OCI-LY7 (cell line): ENCODE data around the gene NPM3. TPM values are rescaled to one million over a fixed set of nuclear protein-coding genes. Genes with fewer than 3 reads are reported as not detected.

ENCODE experiments used
- BruUV-seq: library from RNA; stranded (reverse); fragments of 400-500 nt; replicated peaks from 2 replicates; lab custom pipeline; 2021; lab: Mats Ljungman, UMichigan
- CTCF ChIA-PET: fragments of 300-600 bp; sonication (Branson Sonifier 250); formaldehyde crosslinking; loops from one replicate; lab custom pipeline; 2022; ENCODE audit warnings: antibody characterized with exemption; ENCODE audit not compliant: unreplicated experiment; lab: Charles Lee
- POLR2A ChIA-PET: fragments of 300-600 bp; sonication (Branson Sonifier 250); formaldehyde crosslinking; loops from one replicate; lab custom pipeline; 2022; ENCODE audit warnings: antibody characterized with exemption; lab: Charles Lee
- DNase-seq: peaks from one replicate; pipeline ENCODE4 v3.0.0-alpha.2; 2015; ENCODE audit warnings: low spot score
- H2AFZ ChIP-seq: fragments of 200-600 bp; sonication (generic), shearing (Covaris generic); 2 replicates; pipeline ENCODE4 v1.6.1; 2014; ENCODE audit warnings: mild to moderate bottlenecking, antibody characterized with exemption, low read length, moderate library complexity
- H3K27ac ChIP-seq: fragments of 200-600 bp; sonication (generic); 2 replicates; pipeline ENCODE4 v1.5.1; 2014; ENCODE audit warnings: mixed run types, low read depth, mild to moderate bottlenecking, moderate library complexity, low read length, inconsistent platforms; ENCODE audit not compliant: poor library complexity, severe bottlenecking
- H3K36me3 ChIP-seq: fragments of 200-600 bp; sonication (generic); 2 replicates; pipeline ENCODE4 v1.6.1; 2014; ENCODE audit warnings: mild to moderate bottlenecking, antibody characterized with exemption, low read length, moderate library complexity, mixed read lengths; ENCODE audit not compliant: insufficient read depth
- H3K4me1 ChIP-seq: fragments of 200-600 bp; sonication (generic); 2 replicates; pipeline ENCODE4 v1.5.1; 2014; ENCODE audit warnings: mild to moderate bottlenecking, low read length; ENCODE audit not compliant: insufficient read depth, poor library complexity, severe bottlenecking
- H3K4me2 ChIP-seq: fragments of 200-600 bp; sonication (generic); 2 replicates; pipeline ENCODE4 v1.6.1; 2014; ENCODE audit warnings: mild to moderate bottlenecking, low read length
- H3K4me3 ChIP-seq: fragments of 200-600 bp; sonication (generic); 2 replicates; pipeline ENCODE4 v1.5.1; 2014; ENCODE audit warnings: mild to moderate bottlenecking, low read depth, low read length; ENCODE audit not compliant: poor library complexity, severe bottlenecking
- H3K79me2 ChIP-seq: fragments of 200-600 bp; sonication (generic); 2 replicates; pipeline ENCODE4 v1.6.1; 2016; ENCODE audit warnings: low read depth, mild to moderate bottlenecking, low read length, moderate library complexity, mixed read lengths; ENCODE audit not compliant: insufficient read depth
- H3K9me2 ChIP-seq: fragments of 200-600 bp; sonication (generic); 2 replicates; pipeline ENCODE4 v1.6.1; 2016; ENCODE audit warnings: mild to moderate bottlenecking, low read length, mixed read lengths; ENCODE audit not compliant: insufficient read depth
- H3K9me3 ChIP-seq: fragments of 200-600 bp; sonication (generic); 2 replicates; pipeline ENCODE4 v1.6.1; 2014; ENCODE audit warnings: mild to moderate bottlenecking, mixed run types, low read length, mixed read lengths
- H4K20me1 ChIP-seq: fragments of 200-600 bp; sonication (generic); 2 replicates; pipeline ENCODE4 v1.6.1; 2014; ENCODE audit warnings: mild to moderate bottlenecking, antibody characterized with exemption, low read length, moderate library complexity, mixed read lengths; ENCODE audit not compliant: insufficient read depth
- CTCF ChIP-seq: fragments of 200-600 bp; sonication (generic); conservative IDR thresholded peaks from 2 replicates; pipeline ENCODE4 v1.5.1; 2014; ENCODE audit warnings: mild to moderate bottlenecking, antibody characterized with exemption, low read length, moderate library complexity, mixed read lengths
- EZH2phosphoT487 ChIP-seq: fragments of 200-600 bp; sonication (generic); IDR thresholded peaks from 2 replicates; pipeline ENCODE4 v1.6.1; 2018; ENCODE audit warnings: low read depth, borderline replicate concordance, mild to moderate bottlenecking, mixed run types, antibody characterized with exemption, low read length, moderate library complexity, mixed read lengths
- intact Hi-C: fragments of 100-400 bp; cut with micrococcal nuclease; formaldehyde crosslinking; loops from one replicate; pipeline ENCODE4 v1.10.0; 2022; ENCODE audit not compliant: unreplicated experiment
- total RNA-seq, 2 experiments: library from RNA; depleted of rRNA in 1 of 2; stranded (reverse); fragments of >200 nt in 1 of 2; shearing (Covaris generic) in 1 of 2; gene quantifications; 2 replicates each; pipeline ENCODE4 v1.2.3, GENCODE V29; 2014 to 2022

Gene NPM3
- total RNA-seq, 2 experiments from 2014 or later, result 111 to 115 TPM

- TSS peak; percentile 86 for BruUV-seq
- H3K9me3 ChIP-seq, result no peaks in the 10 kb centered on the region
- H3K79me2 ChIP-seq, result peaks cover 53% of the 10 kb centered on the region
- ChIA-PET CTCF (interaction anchor here (0.5 to 1.5 kb wide), 5 partner anchors 10 to 179 kb away, joined by 3 to 7 read pairs (median 3); no protein-coding TSS in a partner anchor), POLR2A (interaction anchor here (0.5 to 2.1 kb wide), 14 partner anchors 8 to 1633 kb away, joined by 3 to 10 read pairs (median 4); partner anchors contain the start of gene ERLIN1)
- no peak for DNase-seq
- peaks cover 27% of the 10 kb centered on the region for H4K20me1 ChIP-seq
- no peaks in the 10 kb centered on the region for H3K9me2 ChIP-seq
- peaks cover 11% of the 10 kb centered on the region; the same call in 1 of the 2 replicates for H3K36me3 ChIP-seq
- H3K4me1 ChIP-seq, result peaks cover 22% of the 10 kb centered on the region
- H2AFZ ChIP-seq, result peak overlapping the region; percentile 86
- TF ChIP-seq EZH2phosphoT487, result no peak
- TF ChIP-seq CTCF, result 0 out of 2 replicates have a peak, but pooled peaks have one; percentile 12
- H3K4me3 ChIP-seq, result peak overlapping the region; percentile 95
- H3K4me2 ChIP-seq, result peak overlapping the region; percentile 77
- peak overlapping the region; percentile 59 for H3K27ac ChIP-seq
- intact Hi-C loops, result loop anchor here (1.0 to 2.0 kb wide), 3 partner anchors 10 to 334 kb away; partner anchors contain the start of gene NOLC1
These were observed 35.8 kb upstream of the NPM3 start for GRCh38 chr10:101818872-101819633.

- Histone ChIP-seq H3K4me1 (peaks cover 27% of the 10 kb centered on the region), H4K20me1 (peaks cover 34% of the 10 kb centered on the region), H3K4me3 (peak within 1 kb of the TSS; percentile 95), H3K4me2 (peak within 1 kb of the TSS; percentile 99), H2AFZ (peak within 1 kb of the TSS; percentile 86), H3K27ac (peak within 1 kb of the TSS; percentile 77), H3K79me2 (peaks cover 60% of the 10 kb centered on the region), H3K36me3 (peaks cover 19% of the 10 kb centered on the region; the same call in 1 of the 2 replicates), H3K9me3 (no peaks in the 10 kb centered on the region), H3K9me2 (no peaks in the 10 kb centered on the region)
- BruUV-seq, result no TSS peak
- ChIA-PET POLR2A (interaction anchor here (0.6 to 2.1 kb wide), 11 partner anchors 9 to 201 kb away, joined by 3 to 10 read pairs (median 4); partner anchors contain the start of gene NPM3), CTCF (interaction anchor here (0.5 to 1.5 kb wide), 4 partner anchors 18 to 180 kb away, joined by 3 to 7 read pairs (median 3); no protein-coding TSS in a partner anchor)
- DNase-seq, result peak; percentile 100
- intact Hi-C loops, result loop anchor here (1.0 to 2.0 kb wide), 3 partner anchors 11 to 335 kb away; partner anchors contain the start of gene NOLC1
- TF ChIP-seq EZH2phosphoT487, result no peak
- no peak for TF ChIP-seq CTCF
These were observed 35.0 kb upstream of the NPM3 start, which contains the start of gene OGA for GRCh38 chr10:101818119-101818871. OGA (minus strand) TSS chr10:101818444; CDS start chr10:101818022, 422 bp downstream.
